ENCODE results near the gene ADSL. TPM values are rescaled to one million over a fixed set of nuclear protein-coding genes. Genes with fewer than 3 reads are reported as not detected.

Gene ADSL
- total and polyA plus RNA-seq, 11 donors: 35.5 to 131 (median 52.0) TPM

- no peak for ATAC-seq
- no peak overlapping the region for H3K27ac ChIP-seq
- peaks cover 0 to 37% (median 2%) of the 10 kb centered on the region in 12 donors for H3K4me1 ChIP-seq
- no peak for DNase-seq
- TF ChIP-seq POLR2A (IDR thresholded peaks at IDR 0.05) (no peak), CTCF (IDR thresholded peaks at IDR 0.05) (no peak)
- intact Hi-C loops (cut with DNase I): loop anchor here in 1 of 10 donors (10.0 kb wide), 1 partner anchor 334 kb away; no protein-coding TSS in a partner anchor
- H3K36me3 ChIP-seq: peaks cover 0 to 100% (median 92%) of the 10 kb centered on the region in 9 donors
- 88 to 96% (median 94%) methylated on average over 4 of the region's 4 CpGs; no CpG with 5 or more reads in 1 of the 4 donors for WGBS, 4 donors
- no peak overlapping the region for H3K4me3 ChIP-seq
- H3K9me3 ChIP-seq: no peaks in the 10 kb centered on the region
- no peaks in the 10 kb centered on the region for H3K27me3 ChIP-seq
These were observed 74.7 kb downstream of the ADSL start for GRCh38 chr22:40421082-40421350.

- ATAC-seq: no peak
- intact Hi-C loops (cut with DNase I): loop anchor here in 1 of 10 donors (10.0 kb wide), 1 partner anchor 333 kb away; no protein-coding TSS in a partner anchor
- Histone ChIP-seq H3K4me1 (peaks cover 0 to 42% (median 6%) of the 10 kb centered on the region in 12 donors), H3K27ac (peak overlapping the region in 1 of 12 donors; percentile 59), H3K9me3 (no peaks in the 10 kb centered on the region), H3K27me3 (no peaks in the 10 kb centered on the region), H3K36me3 (peaks cover 0 to 99% (median 84%) of the 10 kb centered on the region in 9 donors), H3K4me3 (no peak overlapping the region)
- TF ChIP-seq POLR2A (IDR thresholded peaks at IDR 0.05) (no peak), CTCF (IDR thresholded peaks at IDR 0.05) (no peak)
- DNase-seq: no peak
- 92 to 96% (median 93%) methylated on average over 1 of the region's 1 CpG for WGBS, 4 donors
These were observed 75.6 kb downstream of the ADSL start for GRCh38 chr22:40421941-40422340.

GRCh38 chr22:40422558-40423309, 76.4 kb downstream of the ADSL start:
- no peaks in the 10 kb centered on the region for H3K9me3 ChIP-seq
- peak in 2 of 4 donors; percentile 19 to 35 for ATAC-seq

More at GRCh38 chr22:40422558-40423309, 76.4 kb downstream of the ADSL start:
- TF ChIP-seq POLR2A (IDR thresholded peaks at IDR 0.05) (no peak), CTCF (IDR thresholded peaks at IDR 0.05) (no peak)
- 87 to 94% (median 93%) methylated on average over 8 to 9 of the region's 9 CpGs for WGBS, 4 donors
- no peak overlapping the region for H3K4me3 ChIP-seq
- no peak for DNase-seq
- peak overlapping the region in 1 of 12 donors; percentile 59 for H3K27ac ChIP-seq
- intact Hi-C loops (cut with DNase I): loop anchor here in 1 of 10 donors (10.0 kb wide), 1 partner anchor 332 kb away; no protein-coding TSS in a partner anchor
- no peaks in the 10 kb centered on the region for H3K27me3 ChIP-seq
- peaks cover 0 to 46% (median 6%) of the 10 kb centered on the region in 12 donors for H3K4me1 ChIP-seq
- peaks cover 0 to 99% (median 84%) of the 10 kb centered on the region in 9 donors for H3K36me3 ChIP-seq
